ENCODE data around the gene UFSP1.

- no peak for TF ChIP-seq CTCF (IDR thresholded peaks at IDR 0.05 in 4 of 5, conservative IDR thresholded peaks at IDR 0.05 in 1 of 5)
- no peak for TF ChIP-seq POLR2A (IDR thresholded peaks at IDR 0.05)
These were observed 1.1 kb downstream of the UFSP1 start for GRCh38 chr7:100888291-100888987.

Measured in gastrocnemius medialis (tissue), 4 donors.